ENCODE results near the gene TPRN. TPM values are rescaled to one million over a fixed set of nuclear protein-coding genes. Genes with fewer than 3 reads are reported as not detected.

Gene TPRN
- total and polyA plus RNA-seq, 12 donors, result 10.2 to 31.5 (median 20.4) TPM

DNA sequence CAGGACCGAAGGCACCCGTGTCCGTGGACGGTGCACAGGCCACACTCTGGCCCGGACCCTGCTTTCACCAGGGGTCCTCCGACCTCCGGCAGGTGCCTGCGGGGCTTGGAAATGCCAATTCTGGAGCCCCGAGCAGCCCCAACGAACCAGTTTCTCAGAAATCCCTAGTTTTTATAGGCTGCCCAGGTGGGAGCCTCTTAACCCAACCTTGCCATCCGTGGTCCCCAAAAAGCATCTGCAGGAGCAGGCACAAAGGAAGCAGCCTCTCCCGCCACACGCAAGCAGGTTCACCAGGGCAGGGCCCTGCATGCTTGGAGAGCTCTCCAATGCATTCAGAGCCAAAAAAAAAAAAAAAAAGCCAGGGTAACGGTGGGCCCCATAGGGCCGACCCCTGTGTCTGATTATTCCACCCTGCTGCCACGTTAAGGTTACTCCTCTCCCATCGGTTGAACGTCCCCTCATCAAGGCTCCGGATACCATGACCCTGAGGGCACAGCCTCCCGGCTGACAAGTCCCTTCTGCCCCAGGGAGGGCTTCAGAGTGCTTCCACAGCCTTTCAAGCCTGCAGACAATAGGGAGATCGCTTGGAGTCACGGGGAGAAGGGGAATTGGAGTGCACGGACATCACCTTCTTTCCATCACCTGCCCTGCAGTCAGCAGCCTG lies 796 bp upstream of the TPRN start:
- peak overlapping the region; percentile 33 to 96 (median 90) for H3K27ac ChIP-seq
- H3K9me3 ChIP-seq, result no peaks in the 10 kb centered on the region
- peak overlapping the region; percentile 42 to 84 (median 72) for H3K4me3 ChIP-seq
- intact Hi-C loops (cut with DNase I), result loop anchor here in 1 of 10 donors (2.0 kb wide), 1 partner anchor 21 kb away; the partner anchor contains the start of gene RNF208
- no peak for DNase-seq
- no peaks in the 10 kb centered on the region for H3K27me3 ChIP-seq
- H3K4me1 ChIP-seq, result peaks cover 46 to 83% (median 74%) of the 10 kb centered on the region in 9 donors
- no peaks in the 10 kb centered on the region for H3K36me3 ChIP-seq
- 11% methylated on average over 23 of the region's 23 CpGs for WGBS, 2 donors
- no peak for TF ChIP-seq CTCF (IDR thresholded peaks at IDR 0.05)
- no peak for ATAC-seq

DNA sequence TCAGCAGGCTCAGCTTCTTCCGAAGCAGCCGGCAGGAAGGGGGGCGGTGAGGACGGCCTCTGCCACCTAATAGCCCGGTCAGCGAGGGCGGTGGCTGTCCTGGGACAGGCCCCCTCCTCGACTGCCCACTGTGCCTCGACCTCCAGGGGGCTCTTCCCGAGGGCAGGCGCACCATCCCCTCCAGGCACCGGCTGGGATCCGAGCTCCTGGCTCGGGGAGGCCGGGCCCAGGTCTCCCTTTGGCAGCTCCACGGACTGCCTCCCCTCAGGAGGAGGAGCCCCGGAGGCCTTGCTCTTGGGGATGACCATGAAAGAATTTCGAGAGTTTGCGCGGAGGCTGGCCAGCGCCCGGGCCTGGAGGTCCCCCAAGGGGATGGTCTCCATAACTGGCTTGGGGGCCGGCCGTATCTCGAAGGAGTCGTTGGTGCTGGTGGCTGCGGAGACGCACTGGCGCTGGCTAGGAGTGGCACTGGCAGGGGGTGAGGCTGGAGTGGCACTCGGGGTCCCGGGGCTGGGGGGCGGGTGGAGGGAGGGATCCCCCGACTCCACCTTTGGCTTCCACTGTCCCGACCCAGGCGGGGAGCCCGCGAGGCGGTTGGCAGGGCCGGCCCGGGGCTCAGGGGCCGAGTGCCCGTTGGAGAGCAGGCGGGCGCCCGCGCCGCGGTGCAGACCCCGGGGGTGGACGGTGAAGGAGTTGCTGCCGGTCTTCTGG lies 975 bp downstream of the TPRN start:
- intact Hi-C loops (cut with DNase I), result loop anchor here in 1 of 10 donors (2.0 to 5.0 kb wide), 2 partner anchors 23 to 533 kb away; partner anchors contain the start of gene RNF208
- no peak for DNase-seq
- H3K27ac ChIP-seq, result peak overlapping the region in 7 of 10 donors; percentile 1 to 69 (median 44)

DNA sequence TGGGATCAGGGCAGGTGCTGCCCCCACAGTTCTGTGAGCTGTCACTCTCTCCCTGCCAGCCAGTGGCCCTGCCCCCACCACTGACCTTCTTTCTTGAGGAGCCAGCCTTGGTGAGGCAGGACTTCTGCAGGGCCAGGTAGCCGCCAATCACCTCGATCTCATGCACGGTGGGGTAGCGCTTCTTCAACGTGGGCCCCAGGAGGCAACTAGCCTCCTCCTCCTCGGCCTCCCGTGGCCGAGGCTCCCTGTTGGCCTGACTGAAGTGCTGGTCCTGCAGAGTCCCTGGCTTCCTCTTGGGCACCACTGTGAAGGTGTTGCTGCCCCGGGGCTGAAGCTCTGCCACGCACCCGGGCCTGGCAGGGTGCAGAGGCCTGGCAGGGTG lies 1.6 kb downstream of the TPRN start:
- Histone ChIP-seq H3K9me3 (no peaks in the 10 kb centered on the region), H3K4me1 (peaks cover 46 to 90% (median 72%) of the 10 kb centered on the region in 9 donors), H3K27ac (peak overlapping the region in 7 of 10 donors; percentile 1 to 69 (median 44)), H3K27me3 (no peaks in the 10 kb centered on the region), H3K4me3 (peak overlapping the region in 9 of 10 donors; percentile 44 to 84 (median 71)), H3K36me3 (no peaks in the 10 kb centered on the region)
- ATAC-seq, result no peak
- TF ChIP-seq CTCF (IDR thresholded peaks at IDR 0.05), result no peak
- no peak for DNase-seq
- 57 to 59% methylated on average over 11 of the region's 11 CpGs for WGBS, 2 donors
- intact Hi-C loops (cut with DNase I), result loop anchor here in 1 of 10 donors (5.0 kb wide), 1 partner anchor 533 kb away; no protein-coding TSS in a partner anchor

More for the DNA sequence above, 975 bp downstream of the TPRN start:
- Histone ChIP-seq H3K9me3 (no peaks in the 10 kb centered on the region), H3K27me3 (no peaks in the 10 kb centered on the region), H3K36me3 (no peaks in the 10 kb centered on the region), H3K4me3 (peak overlapping the region; percentile 32 to 84 (median 62)), H3K4me1 (peaks cover 53 to 90% (median 79%) of the 10 kb centered on the region in 9 donors)
- WGBS, 2 donors, result 5% methylated on average over 37 to 51 of the region's 51 CpGs
- ATAC-seq, result no peak
- TF ChIP-seq CTCF (IDR thresholded peaks at IDR 0.05), result no peak

- ATAC-seq (no peak), DNase-seq (no peak)
- Histone ChIP-seq H3K4me3 (peak overlapping the region in 7 of 10 donors; percentile 44 to 84 (median 71)), H3K9me3 (no peaks in the 10 kb centered on the region), H3K27ac (peak overlapping the region in 4 of 10 donors; percentile 1 to 69 (median 23)), H3K4me1 (peaks cover 42 to 90% (median 66%) of the 10 kb centered on the region in 9 donors), H3K27me3 (no peaks in the 10 kb centered on the region), H3K36me3 (no peaks in the 10 kb centered on the region)
- no peak for TF ChIP-seq CTCF (IDR thresholded peaks at IDR 0.05)
- WGBS, 2 donors, result 71 to 75% methylated on average over 19 of the region's 19 CpGs
- intact Hi-C loops (cut with DNase I), result loop anchor here in 1 of 10 donors (5.0 kb wide), 1 partner anchor 534 kb away; no protein-coding TSS in a partner anchor
Measured at GRCh38 chr9:137198051-137198901, 2.3 kb downstream of the TPRN start.

All from heart right ventricle (tissue), 16 donors.